Measurements from ENCODE around the gene ANKRD34B.
"Not testable (repeated sequence)": the region's sequence is repeated elsewhere in the genome, so short reads cannot be mapped to it uniquely, and the experiment has no call there.

The ANKRD34B gene

GRCh38 chr5:80569961-80570786 lies at the start of gene ANKRD34B:
TSS of gene ANKRD34B (minus strand) at chr5:80570280. CDS start at chr5:80560019, 10,261 bp downstream.
- DNase-seq = no peak

- DNase-seq = no peak
Observed at GRCh38 chr5:80619086-80619485, 49.0 kb upstream of the ANKRD34B start.

GRCh38 chr5:80618438-80618837 lies 48.4 kb upstream of the ANKRD34B start:
- no peak for DNase-seq

GRCh38 chr5:80615266-80615914 lies 45.3 kb upstream of the ANKRD34B start:
- DNase-seq = no peak

GRCh38 chr5:80609692-80610091 lies 39.6 kb upstream of the ANKRD34B start:
- DNase-seq = no peak

- DNase-seq = no peak
Observed at GRCh38 chr5:80608731-80609130, 38.7 kb upstream of the ANKRD34B start.

- DNase-seq = no peak
Observed at GRCh38 chr5:80607832-80608231, 37.8 kb upstream of the ANKRD34B start.

- DNase-seq = no peak
Observed at GRCh38 chr5:80607343-80607742, 37.3 kb upstream of the ANKRD34B start.

- DNase-seq = no peak
Observed at GRCh38 chr5:80600943-80601693, 31.0 kb upstream of the ANKRD34B start.

- no peak for DNase-seq
Observed at GRCh38 chr5:80597500-80597899, 27.4 kb upstream of the ANKRD34B start.

GRCh38 chr5:80594810-80595209 lies 24.7 kb upstream of the ANKRD34B start:
- DNase-seq = no peak

- DNase-seq = no peak
Observed at GRCh38 chr5:80592761-80593160, 22.7 kb upstream of the ANKRD34B start.

GRCh38 chr5:80592105-80592504 lies 22.0 kb upstream of the ANKRD34B start:
- DNase-seq = no peak

- no peak for DNase-seq
Observed at GRCh38 chr5:80591352-80591751, 21.3 kb upstream of the ANKRD34B start.

GRCh38 chr5:80590766-80591165 lies 20.7 kb upstream of the ANKRD34B start:
- DNase-seq = no peak

- no peak for DNase-seq
Observed at GRCh38 chr5:80588858-80589540, 18.9 kb upstream of the ANKRD34B start.

GRCh38 chr5:80584770-80585169 lies 14.7 kb upstream of the ANKRD34B start:
- DNase-seq = no peak

- not testable (repeated sequence) for DNase-seq
Observed at GRCh38 chr5:80580291-80580690, 10.2 kb upstream of the ANKRD34B start.

- no peak for DNase-seq
Observed at GRCh38 chr5:80579050-80579449, 9.0 kb upstream of the ANKRD34B start.

GRCh38 chr5:80577707-80578106 lies 7.6 kb upstream of the ANKRD34B start:
- DNase-seq = no peak

- DNase-seq = no peak
Observed at GRCh38 chr5:80576383-80576782, 6.3 kb upstream of the ANKRD34B start.

- DNase-seq = no peak
Observed at GRCh38 chr5:80573062-80573461, 3.0 kb upstream of the ANKRD34B start.
